ENCODE results near the gene LIMS3. TPM values are rescaled to one million over a fixed set of nuclear protein-coding genes. Genes with fewer than 3 reads are reported as not detected.
"Not testable (repeated sequence)": the region's sequence is repeated elsewhere in the genome, so short reads cannot be mapped to it uniquely, and the experiment has no call there.

Gene LIMS3
- total RNA-seq, 2 experiments from 2014 or later = 0.42 TPM; not detected in 1

- DNase-seq; H3K36me3 Mint-ChIP-seq (ENCODE audit: low read depth); H3K4me1 ChIP-seq (ENCODE audit: insufficient read depth, low read length); POLR2A ChIA-PET; H3K9me3 Mint-ChIP-seq; H3K4me3 ChIP-seq (ENCODE audit: low read length); H3K9me3 ChIP-seq (ENCODE audit: control insufficient read depth in 1 of 2, insufficient read depth in 1 of 2, low read length in 2 of 2); H3K27me3 Mint-ChIP-seq; intact Hi-C loops (cut with DNase I, micrococcal nuclease); H3K27me3 ChIP-seq (ENCODE audit: control insufficient read depth in 1 of 2, insufficient read depth in 2 of 2, low read length in 2 of 2); H3K27ac ChIP-seq (ENCODE audit: low read depth in 1 of 2, low read length in 2 of 2); H3K36me3 ChIP-seq (ENCODE audit: insufficient read depth, low read length); CTCF ChIA-PET; ATAC-seq (ENCODE audit: poor library complexity); H3K4me3 Mint-ChIP-seq; H3K4me1 Mint-ChIP-seq (ENCODE audit: low read depth); H3K27ac Mint-ChIP-seq: not testable (repeated sequence)
These were observed 65.5 kb downstream of the LIMS3 start for GRCh38 chr2:109963942-109964341.

GRCh38 chr2:109965482-109965881 is 67.0 kb downstream of the LIMS3 start:
- H3K27ac Mint-ChIP-seq; H3K4me3 Mint-ChIP-seq; H3K9me3 ChIP-seq (ENCODE audit: control insufficient read depth in 1 of 2, insufficient read depth in 1 of 2, low read length in 2 of 2); intact Hi-C loops (cut with DNase I, micrococcal nuclease); ATAC-seq (ENCODE audit: poor library complexity); H3K27ac ChIP-seq (ENCODE audit: low read depth in 1 of 2, low read length in 2 of 2); H3K36me3 ChIP-seq (ENCODE audit: insufficient read depth, low read length); DNase-seq; H3K4me1 ChIP-seq (ENCODE audit: insufficient read depth, low read length); H3K36me3 Mint-ChIP-seq (ENCODE audit: low read depth); H3K27me3 Mint-ChIP-seq; H3K9me3 Mint-ChIP-seq; H3K4me1 Mint-ChIP-seq (ENCODE audit: low read depth); H3K27me3 ChIP-seq (ENCODE audit: control insufficient read depth in 1 of 2, insufficient read depth in 2 of 2, low read length in 2 of 2); CTCF ChIA-PET; H3K4me3 ChIP-seq (ENCODE audit: low read length); POLR2A ChIA-PET: not testable (repeated sequence)

GRCh38 chr2:109966107-109966736 is 67.7 kb downstream of the LIMS3 start:
- H3K9me3 ChIP-seq (ENCODE audit: control insufficient read depth in 1 of 2, insufficient read depth in 1 of 2, low read length in 2 of 2); DNase-seq; H3K4me1 ChIP-seq (ENCODE audit: insufficient read depth, low read length); intact Hi-C loops (cut with DNase I, micrococcal nuclease); H3K27me3 Mint-ChIP-seq; POLR2A ChIA-PET; H3K9me3 Mint-ChIP-seq; CTCF ChIA-PET; H3K4me3 Mint-ChIP-seq; H3K27ac Mint-ChIP-seq; H3K4me1 Mint-ChIP-seq (ENCODE audit: low read depth); ATAC-seq (ENCODE audit: poor library complexity); H3K36me3 ChIP-seq (ENCODE audit: insufficient read depth, low read length); H3K4me3 ChIP-seq (ENCODE audit: low read length); H3K27me3 ChIP-seq (ENCODE audit: control insufficient read depth in 1 of 2, insufficient read depth in 2 of 2, low read length in 2 of 2); H3K27ac ChIP-seq (ENCODE audit: low read depth in 1 of 2, low read length in 2 of 2); H3K36me3 Mint-ChIP-seq (ENCODE audit: low read depth): not testable (repeated sequence)

GRCh38 chr2:109966858-109967257 is 68.4 kb downstream of the LIMS3 start:
- H3K9me3 ChIP-seq (ENCODE audit: control insufficient read depth in 1 of 2, insufficient read depth in 1 of 2, low read length in 2 of 2); H3K27ac Mint-ChIP-seq; ATAC-seq (ENCODE audit: poor library complexity); H3K27me3 Mint-ChIP-seq; H3K36me3 Mint-ChIP-seq (ENCODE audit: low read depth); H3K27ac ChIP-seq (ENCODE audit: low read depth in 1 of 2, low read length in 2 of 2); H3K36me3 ChIP-seq (ENCODE audit: insufficient read depth, low read length); H3K4me3 ChIP-seq (ENCODE audit: low read length); H3K4me3 Mint-ChIP-seq; DNase-seq; POLR2A ChIA-PET; H3K9me3 Mint-ChIP-seq; H3K4me1 Mint-ChIP-seq (ENCODE audit: low read depth); H3K27me3 ChIP-seq (ENCODE audit: control insufficient read depth in 1 of 2, insufficient read depth in 2 of 2, low read length in 2 of 2); H3K4me1 ChIP-seq (ENCODE audit: insufficient read depth, low read length); intact Hi-C loops (cut with DNase I, micrococcal nuclease); CTCF ChIA-PET: not testable (repeated sequence)

GRCh38 chr2:109969864-109970263 is 71.4 kb downstream of the LIMS3 start:
- ATAC-seq (ENCODE audit: poor library complexity) = peak; percentile 56
- H3K27me3 ChIP-seq (ENCODE audit: control insufficient read depth in 1 of 2, insufficient read depth in 2 of 2, low read length in 2 of 2); H3K9me3 Mint-ChIP-seq; POLR2A ChIA-PET; H3K4me3 ChIP-seq (ENCODE audit: low read length); H3K27me3 Mint-ChIP-seq; H3K36me3 Mint-ChIP-seq (ENCODE audit: low read depth); intact Hi-C loops (cut with DNase I, micrococcal nuclease); H3K9me3 ChIP-seq (ENCODE audit: control insufficient read depth in 1 of 2, insufficient read depth in 1 of 2, low read length in 2 of 2); H3K4me1 ChIP-seq (ENCODE audit: insufficient read depth, low read length); H3K27ac Mint-ChIP-seq; H3K27ac ChIP-seq (ENCODE audit: low read depth in 1 of 2, low read length in 2 of 2); DNase-seq; H3K4me1 Mint-ChIP-seq (ENCODE audit: low read depth); H3K36me3 ChIP-seq (ENCODE audit: insufficient read depth, low read length); H3K4me3 Mint-ChIP-seq; CTCF ChIA-PET: not testable (repeated sequence)

GRCh38 chr2:109971710-109972109 is 73.2 kb downstream of the LIMS3 start:
- DNase-seq; H3K4me3 ChIP-seq (ENCODE audit: low read length); H3K36me3 Mint-ChIP-seq (ENCODE audit: low read depth); ATAC-seq (ENCODE audit: poor library complexity); H3K4me3 Mint-ChIP-seq; POLR2A ChIA-PET; H3K27ac ChIP-seq (ENCODE audit: low read depth in 1 of 2, low read length in 2 of 2); H3K9me3 ChIP-seq (ENCODE audit: control insufficient read depth in 1 of 2, insufficient read depth in 1 of 2, low read length in 2 of 2); H3K36me3 ChIP-seq (ENCODE audit: insufficient read depth, low read length); H3K4me1 ChIP-seq (ENCODE audit: insufficient read depth, low read length); H3K9me3 Mint-ChIP-seq; H3K27me3 Mint-ChIP-seq; H3K4me1 Mint-ChIP-seq (ENCODE audit: low read depth); intact Hi-C loops (cut with DNase I, micrococcal nuclease); H3K27ac Mint-ChIP-seq; H3K27me3 ChIP-seq (ENCODE audit: control insufficient read depth in 1 of 2, insufficient read depth in 2 of 2, low read length in 2 of 2); CTCF ChIA-PET: not testable (repeated sequence)

Measured in CD4-positive, alpha-beta T cell (primary cell).